Measurements from ENCODE around the gene MYH11.
"Not testable (repeated sequence)": the region's sequence is repeated elsewhere in the genome, so short reads cannot be mapped to it uniquely, and the experiment has no call there.

DNA sequence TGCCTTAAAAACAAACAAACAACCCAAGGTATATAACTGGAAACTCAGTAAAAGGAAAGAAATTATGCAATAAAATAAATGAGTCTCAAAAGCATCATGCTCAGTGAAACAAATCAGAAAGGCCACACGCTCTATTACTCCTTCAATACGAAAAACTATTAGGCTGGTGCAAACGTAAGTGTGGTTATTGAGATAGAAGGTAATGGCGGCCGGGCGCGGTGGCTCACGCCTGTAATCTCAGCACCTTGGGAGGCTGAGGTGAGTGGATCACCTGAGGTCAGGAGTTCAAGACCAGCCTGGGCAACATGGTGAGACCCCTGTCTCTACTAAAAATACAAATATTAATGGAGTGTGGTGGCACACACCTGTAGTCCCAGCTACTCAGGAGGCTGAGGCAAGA lies 17.6 kb downstream of the MYH11 start:
- TF ChIP-seq, protein P1, sequence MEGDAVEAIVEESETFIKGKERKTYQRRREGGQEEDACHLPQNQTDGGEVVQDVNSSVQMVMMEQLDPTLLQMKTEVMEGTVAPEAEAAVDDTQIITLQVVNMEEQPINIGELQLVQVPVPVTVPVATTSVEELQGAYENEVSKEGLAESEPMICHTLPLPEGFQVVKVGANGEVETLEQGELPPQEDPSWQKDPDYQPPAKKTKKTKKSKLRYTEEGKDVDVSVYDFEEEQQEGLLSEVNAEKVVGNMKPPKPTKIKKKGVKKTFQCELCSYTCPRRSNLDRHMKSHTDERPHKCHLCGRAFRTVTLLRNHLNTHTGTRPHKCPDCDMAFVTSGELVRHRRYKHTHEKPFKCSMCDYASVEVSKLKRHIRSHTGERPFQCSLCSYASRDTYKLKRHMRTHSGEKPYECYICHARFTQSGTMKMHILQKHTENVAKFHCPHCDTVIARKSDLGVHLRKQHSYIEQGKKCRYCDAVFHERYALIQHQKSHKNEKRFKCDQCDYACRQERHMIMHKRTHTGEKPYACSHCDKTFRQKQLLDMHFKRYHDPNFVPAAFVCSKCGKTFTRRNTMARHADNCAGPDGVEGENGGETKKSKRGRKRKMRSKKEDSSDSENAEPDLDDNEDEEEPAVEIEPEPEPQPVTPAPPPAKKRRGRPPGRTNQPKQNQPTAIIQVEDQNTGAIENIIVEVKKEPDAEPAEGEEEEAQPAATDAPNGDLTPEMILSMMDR (IDR thresholded peaks at IDR 0.05): not testable (repeated sequence)
- TF ChIP-seq POLR2A (IDR thresholded peaks at IDR 0.05): not testable (repeated sequence)

All from lower leg skin (tissue), 3 donors.